A549 (cell line): ENCODE measurements around the gene VPS41. TPM values are rescaled to one million over a fixed set of nuclear protein-coding genes. Genes with fewer than 3 reads are reported as not detected.

Experiments used
- ATAC-seq, 2 experiments: fragments of 200-7000 bp in 1 of 2; fragments of >200 bp in 1 of 2; cut with Nextera tagmentation in 1 of 2; cut with Tn5 transposase in 1 of 2; 3 replicates each; pipeline versions ENCODE4 v1.8.0 to v1.9.1; 2018 to 2020; ENCODE audit warnings: mild to moderate bottlenecking in 1 of 2, moderate library complexity in 1 of 2
- CTCF ChIA-PET: fragments of 300-600 bp; sonication (Branson Sonifier 250); formaldehyde crosslinking; extraction: SDS; loops from one replicate; lab custom pipeline; 2021; ENCODE audit warnings: antibody characterized with exemption, inconsistent platforms; lab: Yijun Ruan, JAX
- POLR2A ChIA-PET: fragments of 350-600 bp; formaldehyde crosslinking; extraction: SDS; loops from one replicate; lab custom pipeline; 2021; ENCODE audit warnings: antibody characterized with exemption, inconsistent platforms; lab: Yijun Ruan, JAX
- DNase-seq, 2 experiments: peaks; one replicate each; pipeline versions ENCODE4 v3.0.0 to v3.0.0-alpha.2; 2011 to 2016; ENCODE audit warnings: low read depth in 1 of 2, low spot score in 1 of 2
- FAIRE-seq: peaks from 2 replicates; lab custom pipeline; 2011; peaks lifted over from hg19 to GRCh38; lab: Jason Lieb, UNC
- H3K27ac ChIP-seq, 2 experiments: fragments of >200 bp; sonication (Bioruptor Twin); formaldehyde crosslinking; 3 replicates each; pipeline ENCODE4 v1.5.1; 2016 to 2017
- H3K4me1 ChIP-seq: fragments of >200 bp; sonication (Bioruptor Twin); formaldehyde crosslinking; 3 replicates; pipeline ENCODE4 v1.6.1; 2016
- H3K4me2 ChIP-seq: fragments of >200 bp; sonication (Bioruptor Twin); formaldehyde crosslinking; 3 replicates; pipeline ENCODE4 v1.6.1; 2016
- H3K4me3 ChIP-seq: fragments of >200 bp; sonication (Bioruptor Twin); formaldehyde crosslinking; 3 replicates; pipeline ENCODE4 v1.5.1; 2016
- H3K9me3 ChIP-seq: fragments of >200 bp; sonication (Bioruptor Twin); formaldehyde crosslinking; 3 replicates; pipeline ENCODE4 v1.6.1; 2016
- ATOH8 ChIP-seq: fragments of 250-450 bp; sonication (Bioruptor Pico); IDR thresholded peaks from 2 replicates; pipeline ENCODE4 v1.5.0; 2020; ENCODE audit warnings: low read depth, mild to moderate bottlenecking, moderate library complexity
- CHD2 ChIP-seq: fragments of 150-350 bp; IDR thresholded peaks from 2 replicates; pipeline ENCODE4 v1.6.1; 2014; ENCODE audit warnings: low read length; ENCODE audit not compliant: partially characterized antibody
- CTCF ChIP-seq: fragments of >200 bp; sonication (Bioruptor Twin); formaldehyde crosslinking; IDR thresholded peaks from 3 replicates; pipeline ENCODE4 v1.5.1; 2016
- EHF ChIP-seq: fragments of 250-450 bp; sonication (Bioruptor Pico); IDR thresholded peaks from 2 replicates; pipeline ENCODE4 v1.5.0; 2020; ENCODE audit warnings: mild to moderate bottlenecking
- EHMT2 ChIP-seq: fragments of 200-600 bp; sonication (generic); IDR thresholded peaks from 2 replicates; pipeline ENCODE4 v1.6.1; 2016; ENCODE audit warnings: antibody characterized with exemption, low read depth, mild to moderate bottlenecking, moderate library complexity
- ELK1 ChIP-seq: fragments of 150-350 bp; IDR thresholded peaks from 2 replicates; pipeline ENCODE4 v1.6.1; 2014; ENCODE audit warnings: low read depth, mild to moderate bottlenecking, low read length
- ESRRA ChIP-seq: fragments of 150-350 bp; IDR thresholded peaks from 2 replicates; pipeline ENCODE4 v1.6.1; 2014; ENCODE audit warnings: mild to moderate bottlenecking, low read length, borderline replicate concordance
- FOSB ChIP-seq: fragments of 250-450 bp; sonication (Bioruptor Pico); IDR thresholded peaks from 2 replicates; pipeline ENCODE4 v1.5.0; 2020; ENCODE audit warnings: mild to moderate bottlenecking, moderate library complexity
- FOSL2 ChIP-seq, 2 experiments: fragments of 450-650 bp in 1 of 2; fragments of >200 bp in 1 of 2; sonication (Bioruptor Twin) in 1 of 2; formaldehyde crosslinking; IDR thresholded peaks; 2 replicates each; pipeline versions ENCODE4 v1.5.0 to v1.6.1; 2016 to 2020; ENCODE audit warnings: mild to moderate bottlenecking in 1 of 2, moderate library complexity in 1 of 2
- GATA3 ChIP-seq: IDR thresholded peaks from 2 replicates; pipeline ENCODE4 v1.6.1; 2012; ENCODE audit warnings: borderline replicate concordance
- HDAC2 ChIP-seq: fragments of 200-600 bp; sonication (generic); IDR thresholded peaks from 2 replicates; pipeline ENCODE4 v1.6.1; 2016
- HMGXB4 ChIP-seq: fragments of 250-450 bp; sonication (Bioruptor Pico); IDR thresholded peaks from 2 replicates; pipeline ENCODE4 v1.5.0; 2021; ENCODE audit warnings: mild to moderate bottlenecking, moderate library complexity, borderline replicate concordance
- HOXB5 ChIP-seq: fragments of 250-450 bp; sonication (Bioruptor Pico); IDR thresholded peaks from 2 replicates; pipeline ENCODE4 v1.5.0; 2020; ENCODE audit warnings: mild to moderate bottlenecking, moderate library complexity
- JUN ChIP-seq, 2 experiments: fragments of >200 bp; sonication (Bioruptor Twin); formaldehyde crosslinking; IDR thresholded peaks; 2 replicates in 1 of 2; 3 replicates in 1 of 2; pipeline ENCODE4 v1.6.1; 2016 to 2017
- JUNB ChIP-seq: fragments of >200 bp; sonication (Bioruptor Twin); formaldehyde crosslinking; IDR thresholded peaks from 2 replicates; pipeline ENCODE4 v1.6.1; 2016
- KDM1A ChIP-seq: fragments of 200-600 bp; sonication (generic); IDR thresholded peaks from 2 replicates; pipeline ENCODE4 v1.6.1; 2016; ENCODE audit warnings: low read depth, mild to moderate bottlenecking
- MAFK ChIP-seq: fragments of 450-650 bp; IDR thresholded peaks from 2 replicates; pipeline ENCODE4 v1.6.1; 2014; ENCODE audit not compliant: partially characterized antibody
- MAZ ChIP-seq: fragments of 150-350 bp; IDR thresholded peaks from 2 replicates; pipeline ENCODE4 v1.6.1; 2014; ENCODE audit warnings: antibody characterized with exemption, low read depth, low read length, borderline replicate concordance
- NR3C1 ChIP-seq: fragments of >200 bp; sonication (Bioruptor Twin); formaldehyde crosslinking; IDR thresholded peaks from 3 replicates; pipeline ENCODE4 v1.6.1; 2017
- PBX3 ChIP-seq: IDR thresholded peaks from 2 replicates; pipeline ENCODE4 v1.6.1; 2012
- POLR2A ChIP-seq: IDR thresholded peaks from 2 replicates; pipeline ENCODE4 v1.6.1; 2012; ENCODE audit warnings: mild to moderate bottlenecking, low read length
- POLR2AphosphoS2 ChIP-seq: conservative IDR thresholded peaks from 2 replicates; pipeline ENCODE4 v1.6.1; 2012; ENCODE audit warnings: low read length, improper control_type of control experiment, inconsistent platforms
- RNF2 ChIP-seq: fragments of 200-600 bp; sonication (generic); IDR thresholded peaks from 2 replicates; pipeline ENCODE4 v1.6.1; 2016; ENCODE audit warnings: low read depth, mild to moderate bottlenecking, antibody characterized with exemption, moderate library complexity, borderline replicate concordance
- SREBF2 ChIP-seq: fragments of 450-650 bp; IDR thresholded peaks from 2 replicates; pipeline ENCODE4 v1.6.1; 2014; ENCODE audit warnings: mild to moderate bottlenecking, moderate library complexity
- ZFP36 ChIP-seq: fragments of 450-650 bp; IDR thresholded peaks from 2 replicates; pipeline ENCODE4 v1.6.1; 2014; ENCODE audit warnings: borderline replicate concordance; ENCODE audit not compliant: partially characterized antibody
- WGBS: methylation state at CpG from one replicate; pipeline ENCODE4 v1.1.6; 2017; ENCODE audit errors: missing lambda C conversion rate; 5-methylcytosine and 5-hydroxymethylcytosine counted together
- polyA plus RNA-seq, 4 experiments: library from polyadenylated mRNA; depleted of rRNA in 3 of 4; stranded (reverse); fragments of >200 nt; fragmentation: RNase III in 1 of 4; extraction: RNeasy Plus Mini Kit Qiagen cat#74134 plus additional on column Dnase treatment in 1 of 4; gene quantifications; 2 replicates in 3 of 4; 3 replicates in 1 of 4; pipeline ENCODE4 v1.2.3, GENCODE V29; 2011 to 2017

VPS41 gene
- polyA plus RNA-seq, 2 of the 4 experiments (the other 2 are of a cell fraction), result 24.6 to 59.9 TPM

GRCh38 chr7:38678698-38679054, 230.3 kb downstream of the VPS41 start:
- ChIA-PET POLR2A (no interaction called here), CTCF (interaction anchor here (1.2 kb wide), 1 partner anchor 280 kb away, joined by 3 read pairs; no protein-coding TSS in a partner anchor)
- DNase-seq, result no peak
- Histone ChIP-seq H3K27ac (no peak overlapping the region), H3K4me2 (no peak overlapping the region), H3K9me3 (no peaks in the 10 kb centered on the region), H3K4me3 (no peak overlapping the region), H3K4me1 (no peaks in the 10 kb centered on the region)
- TF ChIP-seq EHMT2 (no peak), NR3C1 (no peak), ESRRA (no peak), ATOH8 (CRISPR knock-in tag) (no peak), ZFP36 (no peak), CTCF (no peak), FOSL2 (IDR thresholded peaks at IDR 0.05) (no peak), FOSL2 (CRISPR knock-in tag; IDR thresholded peaks at IDR 0.05) (no peak), KDM1A (no peak)
- 0% methylated on average over 1 of the region's 1 CpG for WGBS
- FAIRE-seq, result no peak
- no peak for ATAC-seq

GRCh38 chr7:38677981-38678697, 230.9 kb downstream of the VPS41 start:
- DNase-seq, result no peak
- whole genome bisulfite sequencing, result 14% methylated on average over 5 of the region's 5 CpGs
- no peak overlapping the region for H3K4me3 ChIP-seq
- no peak for ATAC-seq
- TF ChIP-seq CHD2 (no peak), JUN (IDR thresholded peaks at IDR 0.05) (no peak), MAFK (no peak), POLR2AphosphoS2 (no peak), NR3C1 (no peak), PBX3 (no peak), ELK1 (no peak), EHF (no peak), HOXB5 (CRISPR knock-in tag) (no peak), GATA3 (no peak), ZFP36 (no peak), MAZ (no peak), FOSB (no peak), JUNB (no peak), SREBF2 (no peak), POLR2A (no peak), HMGXB4 (CRISPR knock-in tag) (no peak), RNF2 (no peak), HDAC2 (no peak)
- H3K4me1 ChIP-seq, result no peaks in the 10 kb centered on the region
- POLR2A ChIA-PET, result no interaction called here
- H3K27ac ChIP-seq, result no peak overlapping the region
- CTCF ChIA-PET, result no interaction called here
- no peak for FAIRE-seq
- H3K4me2 ChIP-seq, result no peak overlapping the region
- H3K9me3 ChIP-seq, result no peaks in the 10 kb centered on the region
